Uterus (tissue), 4 donors: Measurements from ENCODE around the gene PLEKHN1. TPM values are rescaled to one million over a fixed set of nuclear protein-coding genes. Genes with fewer than 3 reads are reported as not detected.

Experiments used
- DNase-seq, 2 donors: peaks; one replicate each; pipeline ENCODE4 v3.0.0-alpha.2; 2019 to 2020
- H3K27ac ChIP-seq, 2 donors: fragments of 200-600 bp; sonication (generic); 1 replicate in 1 of 2; 2 replicates in 1 of 2; pipeline ENCODE4 v1.5.1; 2016 to 2018
- H3K27me3 ChIP-seq, 2 donors: fragments of 200-600 bp; sonication (generic); one replicate each; pipeline ENCODE4 v1.5.1; 2018 to 2019; ENCODE audit warnings: control low read depth in 1 of 2
- H3K36me3 ChIP-seq, 2 donors: fragments of 200-600 bp; sonication (generic); one replicate each; pipeline ENCODE4 v1.5.1; 2019; ENCODE audit warnings: control low read depth in 1 of 2
- H3K4me1 ChIP-seq, 2 donors: fragments of 200-600 bp; sonication (generic); one replicate each; pipeline ENCODE4 v1.5.1; 2018 to 2019; ENCODE audit warnings: control low read depth in 1 of 2
- H3K4me3 ChIP-seq, 2 donors: fragments of 200-600 bp; sonication (generic); 1 replicate in 1 of 2; 2 replicates in 1 of 2; pipeline ENCODE4 v1.5.1; 2018 to 2019; ENCODE audit warnings: mild to moderate bottlenecking in 1 of 2
- H3K9me3 ChIP-seq, 2 donors: fragments of 200-600 bp; sonication (generic); one replicate each; pipeline ENCODE4 v1.5.1; 2019; ENCODE audit warnings: control low read depth in 1 of 2
- POLR2A ChIP-seq, 2 donors: fragments of 450-650 bp; IDR thresholded peaks; one replicate each; pipeline ENCODE4 v1.6.1; 2016; ENCODE audit warnings: antibody characterized with exemption in 2 of 2, mild to moderate bottlenecking in 1 of 2, moderate library complexity in 1 of 2
- intact Hi-C: fragments of 100-400 bp; cut with DNase I; formaldehyde crosslinking; loops from one replicate; pipeline ENCODE4 v1.15.1; 2023; ENCODE audit warnings: low total_unique reads
- total RNA-seq, 4 donors: library from RNA; depleted of rRNA in 3 of 4; stranded (reverse); fragments of >200 nt in 3 of 4; gene quantifications; one replicate each; pipeline versions ENCODE4 v1.1.0 to v1.2.4, GENCODE V29; 2014 to 2023
- TF ChIP-seq, protein P1 (sequence below), 4 experiments: fragments of 200-600 bp in 2 of 4; fragments of 450-650 bp in 2 of 4; sonication (generic) in 2 of 4; IDR thresholded peaks; one replicate each; pipeline ENCODE4 v1.5.1; 2016 to 2019; ENCODE audit warnings: antibody characterized with exemption in 4 of 4, mild to moderate bottlenecking in 2 of 4, moderate library complexity in 1 of 4
- donor health status: DM: yes; HTN: yes; CAD: no.

The PLEKHN1 gene
- total RNA-seq, 4 donors from 2014 or later: 1.1 TPM; not detected in 3

DNA sequence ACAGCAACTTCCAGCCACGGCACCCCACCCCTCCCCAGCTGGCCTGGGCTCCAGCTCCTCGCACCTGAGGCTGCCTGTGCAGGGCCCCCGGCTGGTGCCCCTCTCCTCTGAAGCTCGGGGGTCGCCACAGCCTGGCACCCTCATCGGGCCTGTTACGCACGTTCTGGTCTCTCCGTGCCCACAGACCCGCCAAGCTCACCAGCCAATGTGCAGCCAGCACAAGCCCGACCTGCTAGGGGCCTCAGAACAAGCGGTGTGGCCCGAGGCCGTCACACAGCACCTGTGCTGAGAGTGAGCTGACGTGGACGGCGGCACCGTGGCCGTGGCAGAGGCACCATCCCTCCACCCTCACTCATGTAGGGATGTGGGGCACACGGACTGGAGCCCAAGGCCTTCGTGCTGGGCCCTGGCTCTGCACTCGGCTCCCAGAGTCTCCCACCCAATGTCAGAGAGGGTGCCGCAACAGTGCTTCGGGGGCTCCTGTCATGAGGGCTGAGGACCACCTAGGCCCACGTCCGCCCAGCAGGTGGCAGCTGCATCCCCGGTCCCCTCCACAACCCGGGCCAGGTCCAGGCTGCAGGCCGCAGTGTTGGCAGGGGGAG is 46.9 kb upstream of the PLEKHN1 start:
- TF ChIP-seq, protein P1, sequence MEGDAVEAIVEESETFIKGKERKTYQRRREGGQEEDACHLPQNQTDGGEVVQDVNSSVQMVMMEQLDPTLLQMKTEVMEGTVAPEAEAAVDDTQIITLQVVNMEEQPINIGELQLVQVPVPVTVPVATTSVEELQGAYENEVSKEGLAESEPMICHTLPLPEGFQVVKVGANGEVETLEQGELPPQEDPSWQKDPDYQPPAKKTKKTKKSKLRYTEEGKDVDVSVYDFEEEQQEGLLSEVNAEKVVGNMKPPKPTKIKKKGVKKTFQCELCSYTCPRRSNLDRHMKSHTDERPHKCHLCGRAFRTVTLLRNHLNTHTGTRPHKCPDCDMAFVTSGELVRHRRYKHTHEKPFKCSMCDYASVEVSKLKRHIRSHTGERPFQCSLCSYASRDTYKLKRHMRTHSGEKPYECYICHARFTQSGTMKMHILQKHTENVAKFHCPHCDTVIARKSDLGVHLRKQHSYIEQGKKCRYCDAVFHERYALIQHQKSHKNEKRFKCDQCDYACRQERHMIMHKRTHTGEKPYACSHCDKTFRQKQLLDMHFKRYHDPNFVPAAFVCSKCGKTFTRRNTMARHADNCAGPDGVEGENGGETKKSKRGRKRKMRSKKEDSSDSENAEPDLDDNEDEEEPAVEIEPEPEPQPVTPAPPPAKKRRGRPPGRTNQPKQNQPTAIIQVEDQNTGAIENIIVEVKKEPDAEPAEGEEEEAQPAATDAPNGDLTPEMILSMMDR (IDR thresholded peaks at IDR 0.05): no peak
- TF ChIP-seq POLR2A (IDR thresholded peaks at IDR 0.05): no peak
- Histone ChIP-seq H3K27ac (no peak overlapping the region), H3K9me3 (no peaks in the 10 kb centered on the region), H3K4me1 (peaks cover 10 to 53% of the 10 kb centered on the region in 2 donors), H3K36me3 (no peaks in the 10 kb centered on the region), H3K4me3 (no peak overlapping the region), H3K27me3 (no peaks in the 10 kb centered on the region)
- no peak for DNase-seq
- intact Hi-C loops: no loop called here

DNA sequence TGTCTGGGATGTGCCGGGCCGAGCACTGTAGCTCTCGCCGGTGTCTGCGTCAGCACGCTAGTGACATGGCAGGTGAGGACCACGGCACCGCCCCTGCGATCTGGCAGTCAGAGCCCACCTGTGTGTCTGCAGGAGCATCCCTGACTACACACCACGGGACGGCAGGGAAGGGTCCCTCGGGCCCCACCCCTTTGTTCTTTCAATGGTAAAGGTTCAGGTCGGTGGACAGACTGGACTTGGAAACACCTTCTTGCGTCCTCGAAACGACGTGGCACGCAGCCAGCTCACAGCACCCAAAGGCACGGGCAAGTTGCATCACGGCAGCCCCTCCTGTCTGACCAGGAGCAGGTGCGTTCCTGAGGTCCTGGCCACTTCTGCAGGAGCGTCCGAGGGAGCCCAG is 46.3 kb upstream of the PLEKHN1 start:
- H3K4me3 ChIP-seq: no peak overlapping the region
- no peaks in the 10 kb centered on the region for H3K9me3 ChIP-seq
- DNase-seq: no peak
- no peaks in the 10 kb centered on the region for H3K27me3 ChIP-seq
- no peaks in the 10 kb centered on the region for H3K36me3 ChIP-seq
- TF ChIP-seq, protein P1 (IDR thresholded peaks at IDR 0.05): no peak
- H3K4me1 ChIP-seq: peaks cover 10 to 59% of the 10 kb centered on the region in 2 donors
- H3K27ac ChIP-seq: no peak overlapping the region
- intact Hi-C loops: no loop called here

DNA sequence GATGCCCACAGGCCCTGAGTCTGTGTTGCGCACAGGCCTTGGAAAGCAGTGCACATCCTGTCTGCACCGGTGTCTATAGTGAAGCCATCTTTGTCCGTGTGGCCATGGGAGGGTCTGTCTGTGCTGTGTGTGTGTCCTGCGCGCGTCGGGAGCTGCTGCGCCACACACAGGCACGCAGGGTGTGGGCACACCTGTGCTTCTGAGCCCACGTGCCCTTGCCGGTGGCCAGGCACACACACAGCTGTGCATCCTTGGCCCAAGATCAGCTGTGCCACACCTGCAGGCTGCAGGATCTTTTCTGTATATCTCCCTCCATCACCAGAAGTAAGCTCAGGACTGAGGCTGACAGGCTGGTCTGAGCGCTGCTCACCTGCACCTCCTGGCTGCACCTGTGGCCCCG is 45.8 kb upstream of the PLEKHN1 start:
- no peaks in the 10 kb centered on the region for H3K36me3 ChIP-seq
- H3K4me1 ChIP-seq: peaks cover 10 to 64% of the 10 kb centered on the region in 2 donors
- no peak overlapping the region for H3K27ac ChIP-seq
- H3K27me3 ChIP-seq: no peaks in the 10 kb centered on the region
- intact Hi-C loops: no loop called here
- no peaks in the 10 kb centered on the region for H3K9me3 ChIP-seq
- H3K4me3 ChIP-seq: no peak overlapping the region
- no peak for DNase-seq
- TF ChIP-seq, protein P1 (IDR thresholded peaks at IDR 0.05): no peak

DNA sequence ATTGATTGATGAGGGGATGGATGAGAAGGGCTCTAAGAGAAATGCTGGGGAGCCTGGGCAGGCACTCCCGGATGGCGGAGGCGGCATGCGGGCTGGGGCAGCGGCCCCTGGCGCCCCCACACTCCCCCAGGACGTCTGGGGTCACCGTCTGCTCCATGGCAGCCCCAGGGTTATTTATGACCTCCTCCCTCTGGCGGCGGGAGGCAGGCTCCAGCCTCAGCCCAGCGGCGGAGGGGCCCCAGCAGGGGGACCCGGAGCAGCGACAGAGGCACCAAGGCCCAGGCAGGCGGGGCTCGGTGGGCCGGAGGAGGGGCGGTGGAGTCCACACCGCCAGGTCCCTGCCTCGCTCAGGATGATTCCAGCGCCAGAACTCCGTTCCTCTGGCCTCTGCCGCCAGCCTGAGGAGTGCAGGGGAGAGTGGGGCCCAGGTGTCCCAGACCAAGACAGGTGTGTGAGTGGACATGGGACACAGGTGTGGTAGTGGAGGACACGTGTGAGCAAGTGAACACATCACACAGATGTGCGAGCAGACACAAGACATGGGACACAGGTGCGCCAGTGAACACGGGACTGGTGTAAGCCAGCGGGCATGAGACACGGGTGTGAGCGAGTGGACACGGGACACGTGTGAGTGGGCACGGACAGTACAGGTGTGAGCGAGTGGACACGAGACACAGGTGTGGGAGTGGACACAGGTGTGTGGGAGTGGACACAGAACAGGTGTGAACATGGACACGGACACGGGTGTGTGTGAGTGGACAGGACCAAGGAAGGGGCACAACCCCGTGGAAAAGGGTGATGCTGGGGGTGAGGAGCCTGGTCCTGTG is 45.1 kb upstream of the PLEKHN1 start:
- Histone ChIP-seq H3K9me3 (no peaks in the 10 kb centered on the region), H3K4me3 (no peak overlapping the region), H3K36me3 (no peaks in the 10 kb centered on the region), H3K27me3 (no peaks in the 10 kb centered on the region), H3K4me1 (peaks cover 10 to 64% of the 10 kb centered on the region in 2 donors), H3K27ac (no peak overlapping the region)
- peak; percentile 63 to 79 for DNase-seq
- TF ChIP-seq, protein P1 (IDR thresholded peaks at IDR 0.05): peak; percentile 39 to 64 (median 51)
- TF ChIP-seq POLR2A (IDR thresholded peaks at IDR 0.05): peak in 1 of 2 donors; percentile 10
- intact Hi-C loops: no loop called here
